ENCODE measurements around the gene NTM. TPM values are rescaled to one million over a fixed set of nuclear protein-coding genes. Genes with fewer than 3 reads are reported as not detected.

NTM gene
- total and polyA plus RNA-seq, 2 of the 8 experiments (the other 6 are each of a cell fraction or from before 2014, with no cell fraction given), result 13.4 to 20.0 TPM

DNA sequence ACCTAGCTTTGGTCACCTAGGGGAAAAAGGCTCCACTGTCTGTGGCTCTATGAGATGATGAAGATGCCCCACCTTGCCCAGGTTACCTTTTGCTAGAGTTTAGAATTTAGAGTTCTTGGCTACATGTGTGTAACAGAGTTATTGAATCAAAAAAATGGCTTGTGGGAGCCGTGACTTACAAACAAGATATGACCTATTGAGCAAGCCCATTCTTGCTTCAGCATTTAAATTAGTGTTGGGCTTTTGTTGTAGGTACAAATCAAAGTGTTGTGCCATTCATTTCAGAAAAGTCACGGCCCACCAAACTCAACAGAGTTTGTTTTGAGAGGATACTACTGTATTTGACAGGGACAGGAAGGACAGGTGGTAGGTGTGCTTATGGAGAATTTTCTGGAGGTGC, 768.8 kb downstream of the NTM start (continued):
- no peak for TF ChIP-seq RAD21 (IDR thresholded peaks at IDR 0.05 in 1 of 2, conservative IDR thresholded peaks at IDR 0.05 in 1 of 2; ENCODE audit: low read depth in 2 of 2, low read length in 2 of 2)
- TF ChIP-seq, protein P1, sequence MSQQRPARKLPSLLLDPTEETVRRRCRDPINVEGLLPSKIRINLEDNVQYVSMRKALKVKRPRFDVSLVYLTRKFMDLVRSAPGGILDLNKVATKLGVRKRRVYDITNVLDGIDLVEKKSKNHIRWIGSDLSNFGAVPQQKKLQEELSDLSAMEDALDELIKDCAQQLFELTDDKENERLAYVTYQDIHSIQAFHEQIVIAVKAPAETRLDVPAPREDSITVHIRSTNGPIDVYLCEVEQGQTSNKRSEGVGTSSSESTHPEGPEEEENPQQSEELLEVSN (IDR thresholded peaks at IDR 0.05), result no peak
